KBM-7 (cell line): ENCODE results near the gene RPL36A.

Source experiments
- DNase-seq: peaks from one replicate; pipeline ENCODE4 v3.0.0-alpha.2; 2015
- in situ Hi-C: fragments of 300-500 bp; cut with MboI; formaldehyde crosslinking; loops from 2 replicates; pipeline ENCODE4 v1.14.3; 2020; ENCODE audit warnings: low sequenced_read_pairs, low pct_unique_long_range_greater_than_20kb, mixed read lengths

Gene RPL36A

GRCh38 chrX:101419489-101419888 is 28.7 kb downstream of the RPL36A start:
- in situ Hi-C loops: no loop called here
- no peak for DNase-seq

- DNase-seq: no peak
- in situ Hi-C loops: no loop called here
Measured at GRCh38 chrX:101427954-101428353, 37.1 kb downstream of the RPL36A start.

- no peak for DNase-seq
- in situ Hi-C loops: no loop called here
Measured at GRCh38 chrX:101429934-101430333, 39.1 kb downstream of the RPL36A start.

GRCh38 chrX:101430457-101431078 is 39.8 kb downstream of the RPL36A start:
- DNase-seq: no peak
- in situ Hi-C loops: no loop called here

- in situ Hi-C loops: no loop called here
Measured at GRCh38 chrX:101442085-101442484, 51.3 kb downstream of the RPL36A start.

More at GRCh38 chrX:101442085-101442484, 51.3 kb downstream of the RPL36A start:
- no peak for DNase-seq
